ENCODE measurements around the gene CLCN7. TPM values are rescaled to one million over a fixed set of nuclear protein-coding genes. Genes with fewer than 3 reads are reported as not detected.

Gene CLCN7
- total RNA-seq, 1 donor from 2014 or later, result 36.6 TPM

DNA sequence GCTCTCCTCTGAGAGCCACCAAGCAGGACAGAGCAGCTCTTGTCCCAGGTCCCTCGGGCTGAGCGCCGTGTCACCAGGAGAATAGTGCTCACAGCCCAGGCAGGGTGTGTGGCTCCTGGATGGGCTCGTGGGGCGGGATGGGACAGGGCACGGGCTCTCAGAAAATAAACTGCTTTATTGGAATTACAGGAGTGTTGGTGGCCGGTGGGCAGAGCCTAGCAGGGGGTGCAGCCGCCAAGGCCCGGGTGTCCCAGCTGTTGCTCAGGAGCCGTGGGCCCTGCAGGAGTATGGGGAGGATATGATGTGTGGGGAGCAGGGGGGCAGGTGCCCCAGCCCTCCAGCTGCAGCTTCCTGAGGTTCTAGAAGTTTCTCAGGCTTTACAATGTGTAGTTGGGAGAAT is 35.4 kb upstream of the CLCN7 start:
- no peak for DNase-seq (ENCODE audit: low read depth)
- TF ChIP-seq, protein P1, sequence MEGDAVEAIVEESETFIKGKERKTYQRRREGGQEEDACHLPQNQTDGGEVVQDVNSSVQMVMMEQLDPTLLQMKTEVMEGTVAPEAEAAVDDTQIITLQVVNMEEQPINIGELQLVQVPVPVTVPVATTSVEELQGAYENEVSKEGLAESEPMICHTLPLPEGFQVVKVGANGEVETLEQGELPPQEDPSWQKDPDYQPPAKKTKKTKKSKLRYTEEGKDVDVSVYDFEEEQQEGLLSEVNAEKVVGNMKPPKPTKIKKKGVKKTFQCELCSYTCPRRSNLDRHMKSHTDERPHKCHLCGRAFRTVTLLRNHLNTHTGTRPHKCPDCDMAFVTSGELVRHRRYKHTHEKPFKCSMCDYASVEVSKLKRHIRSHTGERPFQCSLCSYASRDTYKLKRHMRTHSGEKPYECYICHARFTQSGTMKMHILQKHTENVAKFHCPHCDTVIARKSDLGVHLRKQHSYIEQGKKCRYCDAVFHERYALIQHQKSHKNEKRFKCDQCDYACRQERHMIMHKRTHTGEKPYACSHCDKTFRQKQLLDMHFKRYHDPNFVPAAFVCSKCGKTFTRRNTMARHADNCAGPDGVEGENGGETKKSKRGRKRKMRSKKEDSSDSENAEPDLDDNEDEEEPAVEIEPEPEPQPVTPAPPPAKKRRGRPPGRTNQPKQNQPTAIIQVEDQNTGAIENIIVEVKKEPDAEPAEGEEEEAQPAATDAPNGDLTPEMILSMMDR (IDR thresholded peaks at IDR 0.05; ENCODE audit: insufficient read depth, low read length, severe bottlenecking), result no peak
- H3K36me3 ChIP-seq (ENCODE audit: control insufficient read depth, insufficient read depth, low read length), result peaks cover 6% of the 10 kb centered on the region

DNA sequence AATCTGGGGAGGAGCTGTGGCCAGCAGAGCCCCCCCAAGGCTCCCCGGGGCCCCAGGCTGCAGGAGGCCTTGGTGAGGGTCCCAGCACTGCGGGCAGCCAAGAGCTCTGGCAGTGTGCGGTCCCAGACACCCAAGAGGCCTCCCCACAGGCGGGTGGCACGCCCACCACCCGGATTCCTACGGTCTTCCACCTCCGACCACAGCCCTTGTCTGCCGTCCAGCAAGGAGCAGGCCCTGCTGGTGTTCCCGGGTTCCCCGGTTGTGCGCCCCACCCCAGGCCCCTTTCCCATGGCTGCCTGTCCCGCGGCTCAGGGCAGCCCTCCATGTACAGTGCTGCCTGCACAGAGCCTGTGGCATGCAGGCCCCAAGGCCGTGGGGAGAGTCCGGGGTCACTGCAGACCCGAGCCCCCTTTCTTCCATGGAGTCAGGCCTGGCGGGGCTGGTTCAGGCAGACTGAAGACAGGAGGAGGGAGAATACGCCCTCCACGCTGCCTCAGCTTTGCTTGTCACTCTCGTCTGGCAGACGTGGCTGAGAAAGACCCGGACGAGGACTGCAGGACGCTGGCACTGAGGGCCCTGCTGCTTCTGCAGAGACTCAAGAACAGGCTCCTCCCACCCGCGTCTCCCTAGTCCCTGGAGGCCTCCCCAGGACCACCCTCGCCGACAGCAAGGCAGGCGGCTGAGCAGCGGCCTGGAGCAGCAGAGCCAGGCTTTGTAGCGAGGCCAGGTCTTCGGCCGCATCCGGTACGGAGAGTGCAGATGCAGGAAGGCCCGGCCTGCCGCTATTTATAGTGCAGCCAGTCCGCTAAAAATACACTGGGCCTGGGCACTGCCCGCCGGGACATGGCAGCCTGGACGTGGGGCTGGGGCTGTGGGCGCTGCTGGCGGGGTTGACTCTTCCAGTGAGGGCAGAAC is 34.7 kb upstream of the CLCN7 start:
- TF ChIP-seq, protein P1 (IDR thresholded peaks at IDR 0.05; ENCODE audit: insufficient read depth, low read length, severe bottlenecking), result no peak
- no peaks in the 10 kb centered on the region for H3K27me3 ChIP-seq (ENCODE audit: control insufficient read depth, insufficient read depth, low read length)
- DNase-seq (ENCODE audit: low read depth) (no peak), FAIRE-seq (no peak)
- H3K4me3 ChIP-seq (ENCODE audit: low read depth, low read length), result no peak overlapping the region
- H3K36me3 ChIP-seq (ENCODE audit: control insufficient read depth, insufficient read depth, low read length), result peaks cover 6% of the 10 kb centered on the region

More for the DNA sequence above, 35.4 kb upstream of the CLCN7 start:
- no peak for FAIRE-seq
- Histone ChIP-seq H3K4me3 (ENCODE audit: low read depth, low read length) (no peak overlapping the region), H3K27me3 (ENCODE audit: control insufficient read depth, insufficient read depth, low read length) (no peaks in the 10 kb centered on the region)

DNA sequence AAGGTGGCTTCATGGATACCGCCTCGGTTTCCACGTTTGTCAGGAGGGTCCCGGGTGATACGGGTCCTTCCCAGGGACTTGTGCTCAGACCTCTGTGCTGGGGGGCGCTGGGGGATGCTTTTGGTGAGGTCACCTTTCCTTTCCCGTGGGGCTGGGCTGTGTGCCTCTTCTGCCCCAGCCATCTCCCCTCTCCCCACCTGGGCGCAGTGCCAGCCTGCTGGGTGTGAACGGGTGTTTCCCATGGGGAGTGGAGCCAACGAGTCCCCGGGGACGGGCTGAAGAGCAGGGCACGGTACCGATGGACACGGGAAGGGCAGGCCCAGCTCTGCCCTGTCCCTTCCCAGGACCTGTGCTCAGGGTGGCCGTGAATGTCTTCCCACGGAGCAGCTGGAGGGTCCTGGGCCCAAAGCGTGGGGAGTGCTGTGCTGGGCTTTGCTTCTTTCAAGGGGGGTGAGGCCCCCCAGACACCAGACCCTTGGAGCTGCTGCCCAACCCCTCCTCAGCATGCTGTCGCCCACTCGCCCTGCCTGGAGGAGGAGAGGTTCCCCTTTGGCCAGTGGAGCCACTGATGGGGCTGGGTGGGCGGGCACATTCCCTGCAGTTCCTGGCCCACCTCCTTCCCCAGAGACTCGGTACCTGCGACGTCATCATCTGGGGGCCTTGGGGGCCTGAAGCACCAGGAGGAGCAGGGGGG is 33.8 kb upstream of the CLCN7 start:
- H3K36me3 ChIP-seq (ENCODE audit: control insufficient read depth, insufficient read depth, low read length), result peaks cover 6% of the 10 kb centered on the region
- FAIRE-seq, result no peak
- no peaks in the 10 kb centered on the region for H3K27me3 ChIP-seq (ENCODE audit: control insufficient read depth, insufficient read depth, low read length)
- DNase-seq (ENCODE audit: low read depth), result no peak
- TF ChIP-seq, protein P1 (IDR thresholded peaks at IDR 0.05; ENCODE audit: insufficient read depth, low read length, severe bottlenecking), result no peak
- H3K4me3 ChIP-seq (ENCODE audit: low read depth, low read length), result no peak overlapping the region

DNA sequence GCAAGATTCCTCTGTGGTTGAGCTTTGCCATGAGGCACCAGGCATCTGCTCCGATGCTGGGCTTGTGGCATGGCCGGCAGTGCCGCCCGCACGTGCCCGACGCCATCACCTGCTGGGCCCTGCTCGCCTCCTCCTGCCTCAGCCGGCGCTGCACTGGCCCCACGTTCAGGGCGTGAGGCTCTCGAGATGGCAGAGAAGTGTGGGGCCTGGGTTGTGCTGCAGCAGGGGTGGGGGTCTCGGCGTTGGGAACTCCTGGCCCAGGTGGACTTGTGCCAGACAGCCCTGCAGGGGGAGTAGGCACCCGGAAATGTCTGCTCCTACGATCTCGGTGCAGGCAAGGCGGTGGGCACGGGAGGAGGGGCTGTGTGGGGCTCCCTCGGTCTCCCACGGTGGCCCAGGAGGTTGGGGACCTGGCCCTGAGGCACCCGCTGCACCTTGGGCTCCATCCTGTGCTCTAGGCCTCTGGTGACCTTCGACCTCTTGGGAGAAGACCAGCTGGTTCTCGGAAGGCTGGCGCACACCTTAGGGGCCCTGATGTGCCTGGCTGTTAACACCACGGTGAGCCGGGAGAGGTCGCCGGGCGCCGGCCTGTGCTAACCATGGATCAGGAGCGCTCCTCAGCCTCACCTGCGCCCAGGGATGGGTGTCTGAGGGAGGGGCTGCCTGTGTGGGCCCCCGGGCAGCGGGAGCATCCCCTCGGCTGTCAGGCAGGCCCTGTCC is 31.8 kb upstream of the CLCN7 start:
- no peak for FAIRE-seq
- Histone ChIP-seq H3K36me3 (ENCODE audit: control insufficient read depth, insufficient read depth, low read length) (peaks cover 15% of the 10 kb centered on the region), H3K4me3 (ENCODE audit: low read depth, low read length) (no peak overlapping the region), H3K27me3 (ENCODE audit: control insufficient read depth, insufficient read depth, low read length) (no peaks in the 10 kb centered on the region)
- DNase-seq (ENCODE audit: low read depth), result no peak
- TF ChIP-seq, protein P1 (IDR thresholded peaks at IDR 0.05; ENCODE audit: insufficient read depth, low read length, severe bottlenecking), result no peak

DNA sequence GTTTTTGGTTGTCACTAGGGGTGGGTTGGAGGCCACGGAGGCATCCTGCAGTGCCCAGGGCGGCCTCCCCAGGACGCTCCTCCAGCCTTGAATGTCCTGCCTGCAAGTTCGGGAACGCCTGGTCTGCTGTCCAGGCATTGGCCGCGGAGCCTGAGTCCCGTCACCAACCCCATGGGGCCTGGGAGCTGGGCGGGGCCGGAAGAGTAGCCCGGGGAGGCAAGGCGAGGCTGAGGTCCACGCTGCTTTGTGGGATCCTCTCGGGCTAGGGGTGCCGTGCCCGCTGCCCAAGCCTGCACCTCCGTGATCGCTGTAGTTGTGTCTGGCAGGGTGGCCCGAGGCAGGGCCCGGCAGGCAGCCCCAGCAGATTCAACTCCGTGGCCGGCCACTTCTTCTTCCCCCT is 31.1 kb upstream of the CLCN7 start:
- no peak for FAIRE-seq

More for the DNA sequence above, 31.1 kb upstream of the CLCN7 start:
- DNase-seq (ENCODE audit: low read depth), result no peak
- TF ChIP-seq, protein P1 (IDR thresholded peaks at IDR 0.05; ENCODE audit: insufficient read depth, low read length, severe bottlenecking), result no peak
- H3K4me3 ChIP-seq (ENCODE audit: low read depth, low read length), result no peak overlapping the region
- no peaks in the 10 kb centered on the region for H3K27me3 ChIP-seq (ENCODE audit: control insufficient read depth, insufficient read depth, low read length)
- H3K36me3 ChIP-seq (ENCODE audit: control insufficient read depth, insufficient read depth, low read length), result peaks cover 16% of the 10 kb centered on the region
